Activated CD8-positive, alpha-beta T cell treated with anti-CD3 and anti-CD28 coated beads for 36 hours (primary cell): ENCODE data around the gene PSMB5. TPM values are rescaled to one million over a fixed set of nuclear protein-coding genes. Genes with fewer than 3 reads are reported as not detected.
A peak's percentile ranks its signal among the peaks of the same experiment; 100 is the strongest.

Source experiments
- ATAC-seq: fragments of 200-7000 bp; cut with Tn5 transposase; one replicate; pipeline ENCODE4 v1.10.0; 2021; ENCODE audit warnings: mild to moderate bottlenecking, moderate library complexity
- CTCF ChIA-PET: fragments of 350-600 bp; sonication (Branson Sonifier 250); formaldehyde crosslinking; loops from one replicate; lab custom pipeline; 2021; ENCODE audit warnings: antibody characterized with exemption; lab: Charles Lee
- POLR2A ChIA-PET: fragments of 350-600 bp; sonication (Branson Sonifier 250); formaldehyde crosslinking; loops from one replicate; lab custom pipeline; 2021; ENCODE audit warnings: antibody characterized with exemption; lab: Charles Lee
- DNase-seq: peaks from one replicate; pipeline ENCODE4 v3.0.0-alpha.2; 2020
- H3K27ac Mint-ChIP-seq: one replicate; pipeline ENCODE4 v1.8.0; 2021; ENCODE audit warnings: mild to moderate bottlenecking, mixed read lengths
- H3K27me3 Mint-ChIP-seq: one replicate; pipeline ENCODE4 v1.8.0; 2021; ENCODE audit warnings: mixed read lengths
- H3K36me3 Mint-ChIP-seq: one replicate; pipeline ENCODE4 v1.8.0; 2021; ENCODE audit warnings: low read depth, mixed read lengths
- H3K4me1 Mint-ChIP-seq: one replicate; pipeline ENCODE4 v1.8.0; 2021; ENCODE audit warnings: low read depth, mixed read lengths
- H3K4me3 Mint-ChIP-seq: one replicate; pipeline ENCODE4 v1.8.0; 2021; ENCODE audit warnings: mild to moderate bottlenecking, moderate library complexity, mixed read lengths
- H3K9me3 Mint-ChIP-seq: one replicate; pipeline ENCODE4 v1.8.0; 2021; ENCODE audit warnings: mixed read lengths
- intact Hi-C: fragments of 100-400 bp; cut with micrococcal nuclease; formaldehyde crosslinking; loops from one replicate; pipeline ENCODE4 v1.10.0; 2022
- total RNA-seq, 2 experiments: library from RNA; stranded (reverse); gene quantifications; one replicate each; pipeline ENCODE4 v1.2.3, GENCODE V29; 2021
- TF ChIP-seq, protein P1 (sequence below): fragments of 200-600 bp; IDR thresholded peaks from one replicate; pipeline ENCODE4 v1.8.0; 2022; ENCODE audit warnings: antibody characterized with exemption, mild to moderate bottlenecking

PSMB5 gene
- total RNA-seq, 2 experiments from 2014 or later: 119 to 120 TPM

DNA sequence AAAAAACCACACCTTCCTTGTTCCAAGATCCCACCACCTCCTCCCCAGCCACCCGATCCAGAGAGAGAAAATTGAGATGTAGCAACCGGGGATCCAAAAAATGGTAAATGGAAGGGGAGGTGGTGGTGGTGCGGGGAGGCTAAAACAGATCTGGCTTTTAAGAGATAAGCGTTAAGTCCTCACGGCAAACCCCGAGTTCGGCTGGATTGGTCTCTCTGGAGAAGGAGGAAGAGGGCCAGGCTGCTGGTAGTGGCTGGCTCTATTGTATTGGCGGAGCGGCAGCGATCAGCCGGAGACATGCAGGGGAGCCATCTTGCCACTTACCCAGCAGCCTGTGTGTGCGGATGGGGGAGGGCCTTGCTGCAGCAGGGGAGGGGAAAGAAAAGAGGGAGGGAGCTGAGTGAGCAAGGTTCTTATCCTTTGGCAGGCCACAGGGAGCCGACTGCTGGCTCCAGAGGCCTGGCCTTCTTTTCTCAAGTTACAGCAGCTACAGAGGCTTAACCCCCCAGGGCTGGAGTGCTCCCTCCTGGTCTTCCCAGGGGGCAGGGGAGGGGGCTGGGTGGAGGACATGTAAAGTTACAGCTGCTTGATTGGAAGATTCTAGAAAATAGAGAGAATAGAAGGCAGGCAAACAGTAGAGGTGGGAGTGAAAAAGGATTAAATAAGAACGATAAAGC is 36.7 kb upstream of the PSMB5 start:
- Mint-ChIP-seq H3K27me3 (no peaks in the 10 kb centered on the region), H3K9me3 (no peaks in the 10 kb centered on the region)

DNA sequence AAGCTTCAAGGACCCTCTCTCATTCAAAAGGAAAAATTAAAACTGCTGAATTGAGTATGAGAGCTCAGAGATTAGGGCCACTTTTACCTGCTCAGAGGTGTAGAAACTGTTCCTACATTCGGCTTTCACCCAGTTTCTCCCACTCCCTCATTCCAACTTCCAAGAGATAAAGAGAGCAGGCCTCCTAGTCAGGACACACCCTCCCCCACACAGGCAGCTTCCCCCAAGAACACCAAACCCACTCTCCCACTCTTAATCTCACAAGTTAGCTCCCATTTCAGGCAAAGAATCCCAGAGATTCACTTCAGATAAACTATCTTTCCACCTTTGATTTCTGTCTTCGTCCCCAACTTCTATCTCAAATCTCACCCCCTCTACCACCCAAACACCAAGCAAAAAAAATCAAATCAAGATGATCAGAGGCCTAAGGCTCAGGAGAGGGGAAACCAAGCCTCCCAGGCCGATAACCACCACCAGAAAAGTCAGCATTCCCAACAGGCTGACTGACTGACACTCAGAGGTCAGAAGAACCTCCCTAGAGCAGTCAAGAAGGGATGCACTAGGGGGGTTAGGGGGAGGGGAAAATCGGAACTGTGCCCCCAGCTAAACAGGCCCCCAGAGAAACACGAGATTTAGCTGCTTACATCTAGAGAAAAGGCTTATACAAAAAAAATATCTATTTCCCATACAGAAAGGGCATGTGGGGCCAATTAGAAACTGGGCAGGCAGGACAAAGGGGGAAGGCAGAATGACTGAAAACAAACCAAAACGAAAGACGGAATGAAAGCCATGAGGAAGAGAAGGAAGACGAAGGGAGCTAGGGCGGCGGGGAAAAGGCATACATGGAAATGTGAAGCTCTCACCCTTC is 35.8 kb upstream of the PSMB5 start:
- peak overlapping the region; percentile 96 for H3K4me3 Mint-ChIP-seq
- intact Hi-C loops: no loop called here
- peak overlapping the region; percentile 97 for H3K27ac Mint-ChIP-seq
- peaks cover 45% of the 10 kb centered on the region for H3K36me3 Mint-ChIP-seq
- no peak for ATAC-seq
- H3K4me1 Mint-ChIP-seq: peaks cover 34% of the 10 kb centered on the region
- H3K27me3 Mint-ChIP-seq: no peaks in the 10 kb centered on the region
- H3K9me3 Mint-ChIP-seq: no peaks in the 10 kb centered on the region
- POLR2A ChIA-PET: interaction anchor here (0.7 to 2.2 kb wide), 7 partner anchors 13 to 250 kb away, joined by 3 to 8 read pairs (median 6); partner anchors contain the start of genes ACIN1, C14orf119, CDH24 and PPP1R3E
- CTCF ChIA-PET: interaction anchor here (1.0 to 9.8 kb wide), 19 partner anchors 7 to 225 kb away, joined by 3 to 196 read pairs (median 7); partner anchors contain the start of genes ACIN1, AJUBA, C14orf119 and CDH24
- no peak for DNase-seq
- TF ChIP-seq, protein P1, sequence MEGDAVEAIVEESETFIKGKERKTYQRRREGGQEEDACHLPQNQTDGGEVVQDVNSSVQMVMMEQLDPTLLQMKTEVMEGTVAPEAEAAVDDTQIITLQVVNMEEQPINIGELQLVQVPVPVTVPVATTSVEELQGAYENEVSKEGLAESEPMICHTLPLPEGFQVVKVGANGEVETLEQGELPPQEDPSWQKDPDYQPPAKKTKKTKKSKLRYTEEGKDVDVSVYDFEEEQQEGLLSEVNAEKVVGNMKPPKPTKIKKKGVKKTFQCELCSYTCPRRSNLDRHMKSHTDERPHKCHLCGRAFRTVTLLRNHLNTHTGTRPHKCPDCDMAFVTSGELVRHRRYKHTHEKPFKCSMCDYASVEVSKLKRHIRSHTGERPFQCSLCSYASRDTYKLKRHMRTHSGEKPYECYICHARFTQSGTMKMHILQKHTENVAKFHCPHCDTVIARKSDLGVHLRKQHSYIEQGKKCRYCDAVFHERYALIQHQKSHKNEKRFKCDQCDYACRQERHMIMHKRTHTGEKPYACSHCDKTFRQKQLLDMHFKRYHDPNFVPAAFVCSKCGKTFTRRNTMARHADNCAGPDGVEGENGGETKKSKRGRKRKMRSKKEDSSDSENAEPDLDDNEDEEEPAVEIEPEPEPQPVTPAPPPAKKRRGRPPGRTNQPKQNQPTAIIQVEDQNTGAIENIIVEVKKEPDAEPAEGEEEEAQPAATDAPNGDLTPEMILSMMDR: no peak

More for the DNA sequence above, 36.7 kb upstream of the PSMB5 start:
- peaks cover 42% of the 10 kb centered on the region for H3K36me3 Mint-ChIP-seq
- TF ChIP-seq, protein P1: no peak
- peak overlapping the region; percentile 96 for H3K4me3 Mint-ChIP-seq
- DNase-seq: peak; percentile 89
- ChIA-PET CTCF (interaction anchor here (0.9 to 9.8 kb wide), 26 partner anchors 8 to 501 kb away, joined by 3 to 196 read pairs (median 6); partner anchors contain the start of genes ACIN1, AJUBA, C14orf119 and CDH24), POLR2A (interaction anchor here (0.9 to 2.2 kb wide), 9 partner anchors 9 to 114 kb away, joined by 3 to 8 read pairs (median 6); partner anchors contain the start of genes ACIN1, C14orf119, CDH24 and HAUS4)
- intact Hi-C loops: no loop called here
- peak overlapping the region; percentile 97 for H3K27ac Mint-ChIP-seq
- peak; percentile 96 for ATAC-seq
- H3K4me1 Mint-ChIP-seq: peaks cover 29% of the 10 kb centered on the region

DNA sequence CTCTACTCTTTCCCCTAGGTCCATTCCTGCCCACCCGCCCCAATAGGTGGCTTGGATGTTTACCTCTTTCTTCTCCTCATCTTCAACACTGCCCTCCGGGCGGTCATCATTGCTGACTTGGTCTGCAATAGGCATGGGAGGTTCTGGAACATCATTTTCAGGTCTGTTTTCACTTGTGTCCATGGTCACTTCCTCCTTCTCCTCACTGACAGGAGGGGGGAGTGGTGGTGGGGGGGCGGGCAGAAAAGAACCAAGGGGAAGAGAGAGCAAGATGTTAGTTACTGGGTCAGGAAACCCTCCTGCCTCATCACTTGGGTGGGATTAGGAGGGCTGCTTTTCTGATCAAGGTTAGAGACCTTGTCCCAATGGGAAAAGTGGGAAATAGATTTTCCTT is 34.7 kb upstream of the PSMB5 start:
- DNase-seq (no peak), ATAC-seq (no peak)
- Mint-ChIP-seq H3K9me3 (no peaks in the 10 kb centered on the region), H3K36me3 (peaks cover 48% of the 10 kb centered on the region), H3K4me3 (peak overlapping the region; percentile 96), H3K4me1 (peaks cover 36% of the 10 kb centered on the region), H3K27ac (peak overlapping the region; percentile 52), H3K27me3 (no peaks in the 10 kb centered on the region)
- POLR2A ChIA-PET: interaction anchor here (0.9 to 1.9 kb wide), 5 partner anchors 8 to 87 kb away, joined by 3 to 12 read pairs (median 5); partner anchors contain the start of genes AJUBA and CDH24
- CTCF ChIA-PET: interaction anchor here (0.8 to 12.3 kb wide), 70 partner anchors 5 to 461 kb away, joined by 3 to 196 read pairs (median 6); partner anchors contain the start of genes ACIN1, AJUBA, C14orf119 and CDH24
- TF ChIP-seq, protein P1: no peak
- intact Hi-C loops: no loop called here

GRCh38 chr14:23068789-23069412 is 34.2 kb upstream of the PSMB5 start:
- ATAC-seq (peak; percentile 79), DNase-seq (peak; percentile 84)
- Mint-ChIP-seq H3K9me3 (no peaks in the 10 kb centered on the region), H3K36me3 (peaks cover 54% of the 10 kb centered on the region), H3K27me3 (no peaks in the 10 kb centered on the region), H3K4me3 (peak overlapping the region; percentile 47), H3K4me1 (peaks cover 36% of the 10 kb centered on the region), H3K27ac (peak overlapping the region; percentile 69)
- ChIA-PET CTCF (interaction anchor here (0.7 to 12.3 kb wide), 81 partner anchors 6 to 508 kb away, joined by 3 to 196 read pairs (median 5); partner anchors contain the start of genes ACIN1, AJUBA, C14orf119 and CDH24), POLR2A (interaction anchor here (0.8 to 1.9 kb wide), 9 partner anchors 8 to 462 kb away, joined by 3 to 12 read pairs (median 4); partner anchors contain the start of genes AJUBA, CDH24 and HAUS4)
- TF ChIP-seq, protein P1: peak; percentile 96
- intact Hi-C loops: no loop called here
